Gastrocnemius medialis (tissue), 4 donors: Measurements from ENCODE around the gene NR6A1. TPM values are rescaled to one million over a fixed set of nuclear protein-coding genes. Genes with fewer than 3 reads are reported as not detected.

Experiments used
- ATAC-seq, 2 donors: fragments of 150-250 bp; one replicate each; pipeline ENCODE4 v1.9.1; 2016
- DNase-seq, 2 donors: peaks; one replicate each; pipeline ENCODE4 v3.0.0-alpha.2; 2019
- H3K27ac ChIP-seq, 4 donors: fragments of 200-600 bp; sonication (generic); 1 replicate in 1 of 4; 2 replicates in 3 of 4; pipeline ENCODE4 v1.5.1; 2016 to 2018; ENCODE audit warnings: mild to moderate bottlenecking in 2 of 4, moderate library complexity in 1 of 4
- H3K27me3 ChIP-seq, 3 donors: fragments of 200-600 bp; sonication (generic) in 2 of 3; 1 replicate in 1 of 3; 2 replicates in 2 of 3; pipeline versions ENCODE4 v1.5.1 to v1.6.0; 2016 to 2019; ENCODE audit warnings: mild to moderate bottlenecking in 1 of 3, moderate library complexity in 1 of 3
- H3K36me3 ChIP-seq, 2 donors: fragments of 200-600 bp; sonication (generic) in 1 of 2; one replicate each; pipeline ENCODE4 v1.5.1; 2017 to 2018
- H3K4me1 ChIP-seq, 2 donors: fragments of 200-600 bp; sonication (generic) in 1 of 2; one replicate each; pipeline ENCODE4 v1.5.1; 2016 to 2017; ENCODE audit warnings: mild to moderate bottlenecking in 2 of 2
- H3K4me3 ChIP-seq, 4 donors: fragments of 200-600 bp; sonication (generic) in 3 of 4; 1 replicate in 1 of 4; 2 replicates in 3 of 4; pipeline ENCODE4 v1.5.1; 2016 to 2019; ENCODE audit warnings: mild to moderate bottlenecking in 2 of 4
- H3K9me3 ChIP-seq, 3 donors: fragments of 200-600 bp; sonication (generic) in 2 of 3; 1 replicate in 1 of 3; 2 replicates in 2 of 3; pipeline ENCODE4 v1.5.1; 2016 to 2019
- CTCF ChIP-seq, 5 experiments: fragments of 450-650 bp in 3 of 5; fragments of 200-600 bp in 2 of 5; sonication (generic) in 2 of 5; IDR thresholded peaks in 4 of 5; conservative IDR thresholded peaks in 1 of 5; 1 replicate in 4 of 5; 2 replicates in 1 of 5; pipeline ENCODE4 v1.5.1; 2016 to 2019; ENCODE audit warnings: antibody characterized with exemption in 5 of 5, mild to moderate bottlenecking in 3 of 5, moderate library complexity in 3 of 5
- POLR2A ChIP-seq, 2 donors: fragments of 450-650 bp; IDR thresholded peaks; one replicate each; pipeline ENCODE4 v1.6.1; 2017; ENCODE audit warnings: antibody characterized with exemption in 2 of 2, mild to moderate bottlenecking in 2 of 2, moderate library complexity in 2 of 2
- in situ Hi-C, 4 donors: fragments of 200-750 bp; cut with MboI; loops; one replicate each; pipeline versions ENCODE4 v1.15.0 to v1.8.0; 2017; ENCODE audit warnings: low sequenced_read_pairs in 4 of 4
- intact Hi-C: fragments of 100-400 bp; cut with DNase I; formaldehyde crosslinking; loops from one replicate; pipeline ENCODE4 v1.15.1; 2023; ENCODE audit warnings: low total_unique reads
- total RNA-seq, 4 donors: library from RNA; depleted of rRNA; stranded (reverse); fragments of >200 nt; gene quantifications; one replicate each; pipeline versions ENCODE4 v1.1.0 to v1.2.3, GENCODE V29; 2016

Gene NR6A1
- total RNA-seq, 4 donors from 2014 or later, result 0.58 to 5.6 (median 2.1) TPM

- Histone ChIP-seq H3K9me3 (no peaks in the 10 kb centered on the region), H3K36me3 (no peaks in the 10 kb centered on the region), H3K4me1 (peaks cover 0 to 5% of the 10 kb centered on the region in 2 donors), H3K27me3 (no peaks in the 10 kb centered on the region), H3K27ac (no peak overlapping the region), H3K4me3 (no peak overlapping the region)
- no peak for DNase-seq
- intact Hi-C loops, result no loop called here
- TF ChIP-seq POLR2A (IDR thresholded peaks at IDR 0.05) (no peak), CTCF (IDR thresholded peaks at IDR 0.05 in 4 of 5, conservative IDR thresholded peaks at IDR 0.05 in 1 of 5) (no peak)
- in situ Hi-C loops, result no loop called here
- ATAC-seq, result no peak
Measured at GRCh38 chr9:124631326-124631725, 139.8 kb downstream of the NR6A1 start.

- in situ Hi-C loops, result no loop called here
- ATAC-seq (peak in 1 of 2 donors; percentile 82), DNase-seq (no peak)
- no peak for TF ChIP-seq CTCF (IDR thresholded peaks at IDR 0.05 in 4 of 5, conservative IDR thresholded peaks at IDR 0.05 in 1 of 5)
- TF ChIP-seq POLR2A (IDR thresholded peaks at IDR 0.05), result no peak
- no peaks in the 10 kb centered on the region for H3K9me3 ChIP-seq
- H3K4me1 ChIP-seq, result peaks cover 0 to 5% of the 10 kb centered on the region in 2 donors
- H3K4me3 ChIP-seq, result no peak overlapping the region
- intact Hi-C loops, result no loop called here
- no peak overlapping the region for H3K27ac ChIP-seq
- no peaks in the 10 kb centered on the region for H3K27me3 ChIP-seq
- H3K36me3 ChIP-seq, result no peaks in the 10 kb centered on the region
Measured at GRCh38 chr9:124629600-124629999, 141.5 kb downstream of the NR6A1 start.

- Histone ChIP-seq H3K9me3 (no peaks in the 10 kb centered on the region), H3K4me3 (no peak overlapping the region), H3K36me3 (no peaks in the 10 kb centered on the region), H3K27me3 (no peaks in the 10 kb centered on the region), H3K27ac (no peak overlapping the region), H3K4me1 (peaks cover 0 to 5% of the 10 kb centered on the region in 2 donors)
- DNase-seq, result no peak
- TF ChIP-seq POLR2A (IDR thresholded peaks at IDR 0.05) (no peak), CTCF (IDR thresholded peaks at IDR 0.05 in 4 of 5, conservative IDR thresholded peaks at IDR 0.05 in 1 of 5) (no peak)
- ATAC-seq, result no peak
- intact Hi-C loops, result no loop called here
- in situ Hi-C loops, result no loop called here
Measured at GRCh38 chr9:124628741-124629140, 142.4 kb downstream of the NR6A1 start.

GRCh38 chr9:124626276-124626675 is 144.8 kb downstream of the NR6A1 start:
- Histone ChIP-seq H3K27ac (no peak overlapping the region), H3K4me1 (peaks cover 0 to 12% of the 10 kb centered on the region in 2 donors), H3K36me3 (no peaks in the 10 kb centered on the region), H3K4me3 (no peak overlapping the region), H3K27me3 (no peaks in the 10 kb centered on the region), H3K9me3 (no peaks in the 10 kb centered on the region)
- TF ChIP-seq CTCF (IDR thresholded peaks at IDR 0.05 in 4 of 5, conservative IDR thresholded peaks at IDR 0.05 in 1 of 5), result no peak
- TF ChIP-seq POLR2A (IDR thresholded peaks at IDR 0.05), result no peak
- no peak for DNase-seq
- no peak for ATAC-seq
- intact Hi-C loops, result no loop called here
- in situ Hi-C loops, result no loop called here

GRCh38 chr9:124625087-124625486 is 146.0 kb downstream of the NR6A1 start:
- no peak for DNase-seq
- Histone ChIP-seq H3K4me1 (peaks cover 0 to 12% of the 10 kb centered on the region in 2 donors), H3K27me3 (no peaks in the 10 kb centered on the region), H3K36me3 (no peaks in the 10 kb centered on the region), H3K27ac (no peak overlapping the region), H3K9me3 (no peaks in the 10 kb centered on the region), H3K4me3 (no peak overlapping the region)
- intact Hi-C loops, result no loop called here
- in situ Hi-C loops, result no loop called here
- no peak for ATAC-seq
- TF ChIP-seq POLR2A (IDR thresholded peaks at IDR 0.05), result no peak
- TF ChIP-seq CTCF (IDR thresholded peaks at IDR 0.05 in 4 of 5, conservative IDR thresholded peaks at IDR 0.05 in 1 of 5), result no peak
